RKO (cell line): ENCODE measurements around the gene MAP1LC3B.
A peak's percentile ranks its signal among the peaks of the same experiment; 100 is the strongest.

ENCODE experiments used
- DNase-seq: peaks from one replicate; pipeline ENCODE4 v3.0.0-alpha.2; 2016; ENCODE audit warnings: low spot score

The MAP1LC3B gene

GRCh38 chr16:87409781-87410180 lies 17.6 kb downstream of the MAP1LC3B start:
- DNase-seq: no peak

GRCh38 chr16:87410530-87410929 lies 18.4 kb downstream of the MAP1LC3B start:
- no peak for DNase-seq

- no peak for DNase-seq
These were observed 18.8 kb downstream of the MAP1LC3B start for GRCh38 chr16:87410968-87411367.

- DNase-seq: no peak
These were observed 19.5 kb downstream of the MAP1LC3B start for GRCh38 chr16:87411375-87412271.

- DNase-seq: no peak
These were observed 20.3 kb downstream of the MAP1LC3B start for GRCh38 chr16:87412371-87412995.

GRCh38 chr16:87412996-87413421 lies 20.9 kb downstream of the MAP1LC3B start:
- no peak for DNase-seq

GRCh38 chr16:87414251-87414680 lies 22.1 kb downstream of the MAP1LC3B start:
- no peak for DNase-seq

- DNase-seq: no peak
These were observed 23.3 kb downstream of the MAP1LC3B start for GRCh38 chr16:87415441-87415840.

GRCh38 chr16:87416826-87417527 lies 24.8 kb downstream of the MAP1LC3B start:
- DNase-seq: peak; percentile 71

GRCh38 chr16:87417528-87417910 lies 25.4 kb downstream of the MAP1LC3B start:
- DNase-seq: no peak

- DNase-seq: no peak
These were observed 26.1 kb downstream of the MAP1LC3B start for GRCh38 chr16:87418216-87418615.

- no peak for DNase-seq
These were observed 26.5 kb downstream of the MAP1LC3B start for GRCh38 chr16:87418644-87419043.

- no peak for DNase-seq
These were observed 28.2 kb downstream of the MAP1LC3B start for GRCh38 chr16:87420026-87421002.

- DNase-seq: no peak
These were observed 29.1 kb downstream of the MAP1LC3B start for GRCh38 chr16:87421003-87421912.

GRCh38 chr16:87422106-87422505 lies 30.0 kb downstream of the MAP1LC3B start:
- DNase-seq: no peak

- no peak for DNase-seq
These were observed 31.3 kb downstream of the MAP1LC3B start for GRCh38 chr16:87423429-87423828.

GRCh38 chr16:87424266-87424665 lies 32.1 kb downstream of the MAP1LC3B start:
- no peak for DNase-seq

- DNase-seq: no peak
These were observed 33.8 kb downstream of the MAP1LC3B start for GRCh38 chr16:87425941-87426340.

- no peak for DNase-seq
These were observed 34.5 kb downstream of the MAP1LC3B start for GRCh38 chr16:87426423-87427215.

GRCh38 chr16:87431926-87432325 lies 39.8 kb downstream of the MAP1LC3B start:
- peak; percentile 33 for DNase-seq
